Fibroblast of skin of right quadriceps (primary cell): ENCODE results near the gene CHRM3.

Experiments
- DNase-seq: peaks from one replicate; pipeline ENCODE4 v3.0.0-alpha.2; 2013

The CHRM3 gene

GRCh38 chr1:239417221-239417620 is 30.9 kb downstream of the CHRM3 start:
- DNase-seq, result no peak

GRCh38 chr1:239417986-239418640 is 31.7 kb downstream of the CHRM3 start:
- DNase-seq, result no peak

- DNase-seq, result no peak
Observed at GRCh38 chr1:239418681-239419080, 32.3 kb downstream of the CHRM3 start.

- no peak for DNase-seq
Observed at GRCh38 chr1:239421811-239422210, 35.4 kb downstream of the CHRM3 start.

GRCh38 chr1:239422818-239423217 is 36.5 kb downstream of the CHRM3 start:
- no peak for DNase-seq

GRCh38 chr1:239426821-239427475 is 40.6 kb downstream of the CHRM3 start:
- peak; percentile 76 for DNase-seq

- DNase-seq, result no peak
Observed at GRCh38 chr1:239427712-239428111, 41.3 kb downstream of the CHRM3 start.

- DNase-seq, result peak; percentile 63
Observed at GRCh38 chr1:239428120-239428710, 41.8 kb downstream of the CHRM3 start.

GRCh38 chr1:239429163-239429562 is 42.8 kb downstream of the CHRM3 start:
- no peak for DNase-seq

- no peak for DNase-seq
Observed at GRCh38 chr1:239432255-239432654, 45.9 kb downstream of the CHRM3 start.

- no peak for DNase-seq
Observed at GRCh38 chr1:239434181-239434580, 47.8 kb downstream of the CHRM3 start.
